ENCODE results near the gene PDE2A.

PDE2A gene

DNA sequence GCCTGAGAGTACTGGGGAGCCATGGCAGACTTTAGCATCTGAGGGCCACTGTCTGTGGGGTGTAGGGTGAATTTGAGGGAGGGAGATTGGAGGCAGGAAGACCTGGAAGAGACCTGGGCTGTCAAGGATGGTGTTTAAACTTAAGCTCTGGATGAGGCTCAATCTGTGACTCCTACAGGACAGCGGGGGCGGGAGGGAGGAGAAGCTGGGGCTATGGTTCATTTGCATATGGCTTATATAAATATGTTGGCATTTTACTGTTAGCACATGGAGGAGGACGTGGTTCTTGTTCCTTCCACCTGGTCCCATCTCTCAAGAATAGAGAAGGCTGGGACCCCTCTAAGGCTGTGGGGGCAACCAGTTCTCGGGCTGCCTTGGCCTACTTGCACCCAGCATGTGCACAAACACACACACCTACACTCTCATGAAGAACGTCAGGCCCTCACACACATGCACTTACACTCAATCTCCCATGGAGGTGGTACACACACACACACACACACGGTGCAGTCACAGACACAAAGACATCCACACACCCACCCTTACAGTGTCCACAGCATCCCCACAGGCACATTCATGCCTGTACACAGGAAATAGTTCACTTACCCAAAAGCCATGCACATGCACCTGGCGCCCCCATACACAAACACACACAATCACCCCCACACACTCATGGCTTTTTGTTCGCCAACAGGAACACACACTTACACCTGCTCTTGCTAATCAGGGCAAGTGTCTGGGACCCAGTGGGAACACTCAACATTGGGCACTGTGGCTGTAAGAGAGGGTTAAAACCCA, 81.3 kb downstream of the PDE2A start:
- FAIRE-seq = no peak
- DNase-seq (ENCODE audit: insufficient read length, low spot score) = no peak
- TF ChIP-seq, protein P1, sequence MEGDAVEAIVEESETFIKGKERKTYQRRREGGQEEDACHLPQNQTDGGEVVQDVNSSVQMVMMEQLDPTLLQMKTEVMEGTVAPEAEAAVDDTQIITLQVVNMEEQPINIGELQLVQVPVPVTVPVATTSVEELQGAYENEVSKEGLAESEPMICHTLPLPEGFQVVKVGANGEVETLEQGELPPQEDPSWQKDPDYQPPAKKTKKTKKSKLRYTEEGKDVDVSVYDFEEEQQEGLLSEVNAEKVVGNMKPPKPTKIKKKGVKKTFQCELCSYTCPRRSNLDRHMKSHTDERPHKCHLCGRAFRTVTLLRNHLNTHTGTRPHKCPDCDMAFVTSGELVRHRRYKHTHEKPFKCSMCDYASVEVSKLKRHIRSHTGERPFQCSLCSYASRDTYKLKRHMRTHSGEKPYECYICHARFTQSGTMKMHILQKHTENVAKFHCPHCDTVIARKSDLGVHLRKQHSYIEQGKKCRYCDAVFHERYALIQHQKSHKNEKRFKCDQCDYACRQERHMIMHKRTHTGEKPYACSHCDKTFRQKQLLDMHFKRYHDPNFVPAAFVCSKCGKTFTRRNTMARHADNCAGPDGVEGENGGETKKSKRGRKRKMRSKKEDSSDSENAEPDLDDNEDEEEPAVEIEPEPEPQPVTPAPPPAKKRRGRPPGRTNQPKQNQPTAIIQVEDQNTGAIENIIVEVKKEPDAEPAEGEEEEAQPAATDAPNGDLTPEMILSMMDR (IDR thresholded peaks at IDR 0.05; ENCODE audit: insufficient read depth, missing control alignments) = no peak

GRCh38 chr11:72591785-72592502, 82.3 kb downstream of the PDE2A start:
- DNase-seq (ENCODE audit: insufficient read length, low spot score) = peak; percentile 40
- no peak for FAIRE-seq
- TF ChIP-seq, protein P1 (IDR thresholded peaks at IDR 0.05; ENCODE audit: insufficient read depth, missing control alignments) = no peak

DNA sequence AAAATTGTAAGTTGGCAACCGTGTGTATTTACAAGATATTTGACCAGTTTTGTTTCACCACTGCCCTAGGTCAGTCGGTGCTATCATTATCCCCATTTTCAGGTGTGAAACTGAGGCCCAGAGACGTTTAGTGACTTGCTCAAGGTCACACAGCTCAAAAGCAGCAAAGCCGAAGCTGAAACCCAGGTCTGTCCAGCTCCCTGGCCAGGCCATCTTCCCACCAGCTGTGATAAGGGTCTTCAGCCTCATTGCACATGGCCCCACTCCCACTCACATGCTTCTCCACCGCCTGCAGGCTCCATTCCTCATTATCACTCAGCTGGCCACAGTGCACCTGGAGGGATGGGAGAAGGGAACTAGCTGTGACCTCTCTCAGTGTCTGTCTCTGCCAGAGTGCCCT, 83.2 kb downstream of the PDE2A start:
- TF ChIP-seq, protein P1 (IDR thresholded peaks at IDR 0.05; ENCODE audit: insufficient read depth, missing control alignments) = no peak
- no peak for FAIRE-seq

GRCh38 chr11:72589802-72590761, 84.1 kb downstream of the PDE2A start:
- peak; percentile 49 for DNase-seq (ENCODE audit: insufficient read length, low spot score)
- TF ChIP-seq, protein P1 (IDR thresholded peaks at IDR 0.05; ENCODE audit: insufficient read depth, missing control alignments) = peak; percentile 29
- no peak for FAIRE-seq

More for the DNA sequence above, 83.2 kb downstream of the PDE2A start:
- DNase-seq (ENCODE audit: insufficient read length, low spot score) = no peak

- DNase-seq (ENCODE audit: insufficient read length, low spot score) (no peak), FAIRE-seq (no peak)
- TF ChIP-seq, protein P1 (IDR thresholded peaks at IDR 0.05; ENCODE audit: insufficient read depth, missing control alignments) = no peak
Measured at GRCh38 chr11:72588421-72589410, 85.5 kb downstream of the PDE2A start.

DNA sequence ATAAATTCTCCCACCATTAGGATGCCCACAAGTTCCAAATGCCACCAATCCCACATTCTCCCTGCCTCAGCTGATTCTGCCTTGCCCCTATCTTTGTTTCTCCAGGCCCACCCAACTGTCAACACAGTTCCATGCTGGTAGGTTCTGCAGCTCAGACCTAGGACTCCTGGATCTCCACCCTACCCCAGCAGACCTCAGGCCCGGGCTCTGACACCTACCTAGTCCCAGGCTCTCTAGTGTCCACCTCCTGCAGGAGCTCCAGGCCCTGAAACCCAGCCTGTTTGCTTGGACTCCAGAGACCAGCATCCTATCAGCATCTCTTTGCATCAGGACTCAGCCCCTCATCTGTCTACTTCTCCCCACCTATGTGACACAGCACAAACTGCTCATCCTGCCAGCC, 86.5 kb downstream of the PDE2A start:
- DNase-seq (ENCODE audit: insufficient read length, low spot score) (no peak), FAIRE-seq (no peak)
- TF ChIP-seq, protein P1 (IDR thresholded peaks at IDR 0.05; ENCODE audit: insufficient read depth, missing control alignments) = no peak

All from D721Med (cell line).